ENCODE results near the gene NXPH4. TPM values are rescaled to one million over a fixed set of nuclear protein-coding genes. Genes with fewer than 3 reads are reported as not detected.

The NXPH4 gene
- 75.4 to 85.4 TPM (median 82.8 TPM) in 3 replicates for total RNA-seq
- long read RNA-seq, transcript NXPH4-201 (2 exons, 1,804 nt) = major isoform, 102 of 111 reads
- long read RNA-seq, partial matches to known transcripts = 6 of 111 reads
- long read RNA-seq, other reads (novel, unspliced or antisense) = 3 of 111 reads

DNA sequence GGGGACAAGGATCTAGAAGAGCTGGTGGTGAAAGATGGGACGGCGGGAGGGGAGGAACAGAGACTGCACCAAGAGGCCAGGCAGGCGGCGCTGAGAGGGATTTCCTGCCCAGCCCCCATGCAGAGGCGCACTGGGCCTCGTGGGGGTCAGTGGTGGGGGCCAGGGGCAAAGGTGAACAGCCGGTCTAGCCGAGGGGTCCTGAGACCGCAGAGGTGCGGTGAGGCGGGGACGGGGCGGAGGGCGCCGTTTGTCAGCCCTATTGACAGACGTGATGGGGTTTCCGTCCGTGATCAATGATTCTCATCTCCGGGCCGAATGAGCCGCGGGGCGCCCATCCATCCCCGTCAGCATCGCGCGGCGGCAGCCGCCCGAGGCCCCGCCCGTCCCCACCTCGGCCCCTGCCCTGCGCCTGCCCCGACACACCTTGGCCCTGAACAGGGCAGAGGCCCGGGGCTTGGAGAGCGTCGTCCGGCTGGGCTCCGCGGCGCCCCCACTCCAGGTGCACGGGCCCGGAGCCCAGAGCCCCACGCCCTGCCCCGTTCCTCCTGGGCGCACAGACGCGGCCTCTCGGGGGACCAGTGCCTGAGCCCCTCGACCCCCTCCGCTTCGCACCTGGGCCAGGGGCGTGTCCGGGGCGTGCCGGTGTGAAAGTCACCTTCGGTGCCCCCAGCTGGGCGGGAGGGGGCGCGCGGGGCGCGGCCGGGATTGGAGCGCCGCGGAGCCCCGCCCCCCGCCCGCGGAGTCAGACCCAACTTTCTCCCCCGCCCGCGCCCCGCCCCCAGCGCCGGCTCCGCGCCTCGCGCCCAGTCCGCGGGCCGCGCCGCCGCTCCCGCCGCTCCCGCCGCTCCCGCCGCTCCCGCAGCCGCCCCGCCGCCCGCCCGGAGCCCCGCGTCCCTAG, at the start of gene NXPH4:
Gene NXPH4, plus strand, starts transcription at position 781 of the 898 bp plus-strand sequence. CDS start 176 bp downstream, outside the sequence.
- no peaks in the 10 kb centered on the region for H3K9me3 Mint-ChIP-seq (ENCODE audit: low read depth)
- no peaks in the 10 kb centered on the region for H3K36me3 Mint-ChIP-seq (ENCODE audit: low read depth)
- peak within 1 kb of the TSS; percentile 89 for H3K4me3 Mint-ChIP-seq (ENCODE audit: unreplicated experiment)
- H3K4me1 Mint-ChIP-seq (ENCODE audit: low read depth) = peaks cover 83% of the 10 kb centered on the region
- no peak for DNase-seq (ENCODE audit: low spot score)
- peak within 1 kb of the TSS; percentile 60 for H3K27ac Mint-ChIP-seq (ENCODE audit: unreplicated experiment)
- no peaks in the 10 kb centered on the region for H3K27me3 Mint-ChIP-seq (ENCODE audit: low read depth)
- TF ChIP-seq, protein P1, sequence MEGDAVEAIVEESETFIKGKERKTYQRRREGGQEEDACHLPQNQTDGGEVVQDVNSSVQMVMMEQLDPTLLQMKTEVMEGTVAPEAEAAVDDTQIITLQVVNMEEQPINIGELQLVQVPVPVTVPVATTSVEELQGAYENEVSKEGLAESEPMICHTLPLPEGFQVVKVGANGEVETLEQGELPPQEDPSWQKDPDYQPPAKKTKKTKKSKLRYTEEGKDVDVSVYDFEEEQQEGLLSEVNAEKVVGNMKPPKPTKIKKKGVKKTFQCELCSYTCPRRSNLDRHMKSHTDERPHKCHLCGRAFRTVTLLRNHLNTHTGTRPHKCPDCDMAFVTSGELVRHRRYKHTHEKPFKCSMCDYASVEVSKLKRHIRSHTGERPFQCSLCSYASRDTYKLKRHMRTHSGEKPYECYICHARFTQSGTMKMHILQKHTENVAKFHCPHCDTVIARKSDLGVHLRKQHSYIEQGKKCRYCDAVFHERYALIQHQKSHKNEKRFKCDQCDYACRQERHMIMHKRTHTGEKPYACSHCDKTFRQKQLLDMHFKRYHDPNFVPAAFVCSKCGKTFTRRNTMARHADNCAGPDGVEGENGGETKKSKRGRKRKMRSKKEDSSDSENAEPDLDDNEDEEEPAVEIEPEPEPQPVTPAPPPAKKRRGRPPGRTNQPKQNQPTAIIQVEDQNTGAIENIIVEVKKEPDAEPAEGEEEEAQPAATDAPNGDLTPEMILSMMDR (IDR thresholded peaks at IDR 0.05) = peak; percentile 41

DNA sequence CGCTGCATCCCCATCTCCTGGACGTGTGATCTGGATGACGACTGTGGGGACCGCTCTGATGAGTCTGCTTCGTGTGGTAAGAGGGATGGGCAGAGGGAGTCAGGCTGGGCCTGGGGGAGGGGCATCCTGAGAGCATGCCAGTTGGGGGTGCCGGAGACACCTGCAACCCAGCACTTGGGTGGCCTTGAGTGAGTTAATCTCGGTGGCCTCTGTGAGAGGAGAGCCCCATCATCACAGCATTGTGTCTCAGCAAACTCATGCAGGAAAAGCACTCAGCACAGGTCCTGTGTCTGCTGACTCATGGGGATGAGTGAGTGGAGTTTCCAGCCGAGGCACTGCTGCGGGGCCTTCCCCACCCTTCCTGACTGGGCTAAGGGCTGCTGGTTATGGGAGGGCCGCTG, 49.6 kb upstream of the NXPH4 start:
- Mint-ChIP-seq H3K36me3 (ENCODE audit: low read depth) (peaks cover 64% of the 10 kb centered on the region), H3K27ac (ENCODE audit: unreplicated experiment) (peak overlapping the region; percentile 74), H3K4me3 (ENCODE audit: unreplicated experiment) (no peak overlapping the region), H3K4me1 (ENCODE audit: low read depth) (peaks cover 28% of the 10 kb centered on the region), H3K9me3 (ENCODE audit: low read depth) (no peaks in the 10 kb centered on the region), H3K27me3 (ENCODE audit: low read depth) (no peaks in the 10 kb centered on the region)
- DNase-seq (ENCODE audit: low spot score) = no peak
- TF ChIP-seq, protein P1 (IDR thresholded peaks at IDR 0.05) = no peak

DNA sequence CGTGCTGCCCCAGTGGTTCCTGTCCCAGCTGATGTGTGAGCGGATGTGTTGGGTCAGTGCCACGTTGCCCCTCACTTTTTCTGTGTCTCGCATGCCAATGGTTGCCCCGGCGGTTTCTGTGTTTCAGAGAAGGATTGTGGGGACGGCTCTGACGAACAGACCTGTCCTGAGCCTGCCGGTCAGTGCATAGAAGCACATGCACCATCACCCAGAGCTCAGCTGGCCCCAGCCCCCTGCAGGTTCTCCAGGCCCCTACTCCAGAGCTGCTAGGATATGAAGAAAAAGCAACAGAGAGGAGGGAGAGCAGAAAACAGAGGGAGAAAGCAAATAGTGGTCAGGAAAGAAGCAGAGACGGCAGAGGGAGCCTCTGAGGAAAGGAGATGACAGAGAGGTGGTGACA, 48.5 kb upstream of the NXPH4 start:
- H3K4me1 Mint-ChIP-seq (ENCODE audit: low read depth) = peaks cover 28% of the 10 kb centered on the region
- no peak for DNase-seq (ENCODE audit: low spot score)
- H3K27ac Mint-ChIP-seq (ENCODE audit: unreplicated experiment) = peak overlapping the region; percentile 41
- H3K27me3 Mint-ChIP-seq (ENCODE audit: low read depth) = no peaks in the 10 kb centered on the region
- H3K36me3 Mint-ChIP-seq (ENCODE audit: low read depth) = peaks cover 64% of the 10 kb centered on the region
- H3K9me3 Mint-ChIP-seq (ENCODE audit: low read depth) = no peaks in the 10 kb centered on the region
- TF ChIP-seq, protein P1 (IDR thresholded peaks at IDR 0.05) = no peak
- no peak overlapping the region for H3K4me3 Mint-ChIP-seq (ENCODE audit: unreplicated experiment)

DNA sequence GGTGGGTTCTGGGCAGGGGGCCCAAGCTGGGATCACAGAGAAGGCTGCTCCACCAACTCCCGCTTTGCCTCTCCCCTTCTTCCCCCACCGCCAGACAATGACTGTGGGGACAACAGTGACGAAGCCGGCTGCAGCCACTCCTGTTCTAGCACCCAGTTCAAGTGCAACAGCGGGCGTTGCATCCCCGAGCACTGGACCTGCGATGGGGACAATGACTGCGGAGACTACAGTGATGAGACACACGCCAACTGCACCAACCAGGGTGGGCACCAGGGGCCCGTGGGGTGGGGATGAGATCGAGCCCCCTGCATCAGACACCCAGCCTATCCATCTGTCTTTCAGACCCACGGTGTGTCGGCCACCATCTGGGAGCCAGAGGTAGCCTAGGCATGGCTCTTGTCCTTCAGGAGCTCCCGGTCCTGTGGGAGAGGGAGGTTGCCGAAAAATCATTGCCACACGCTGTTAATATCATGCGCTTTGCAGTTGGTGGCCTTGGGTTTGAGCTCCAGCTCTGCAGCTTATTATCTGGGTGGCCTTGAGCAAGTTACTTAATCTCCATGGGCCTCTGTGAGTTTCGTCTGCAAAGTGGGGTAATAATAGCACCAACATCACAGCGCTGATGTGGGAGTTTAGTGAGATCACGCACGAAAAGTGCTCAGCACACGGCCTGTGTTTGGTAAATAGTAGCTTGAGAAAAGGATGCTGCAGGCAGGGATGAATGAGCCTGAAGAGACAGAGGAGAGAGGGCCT, 47.4 kb upstream of the NXPH4 start:
- no peak overlapping the region for H3K27ac Mint-ChIP-seq (ENCODE audit: unreplicated experiment)
- H3K36me3 Mint-ChIP-seq (ENCODE audit: low read depth) = peaks cover 68% of the 10 kb centered on the region
- H3K9me3 Mint-ChIP-seq (ENCODE audit: low read depth) = no peaks in the 10 kb centered on the region

More for the DNA sequence above, 47.4 kb upstream of the NXPH4 start:
- TF ChIP-seq, protein P1 (IDR thresholded peaks at IDR 0.05) = no peak
- no peak overlapping the region for H3K4me3 Mint-ChIP-seq (ENCODE audit: unreplicated experiment)
- H3K4me1 Mint-ChIP-seq (ENCODE audit: low read depth) = peaks cover 28% of the 10 kb centered on the region
- DNase-seq (ENCODE audit: low spot score) = no peak
- no peaks in the 10 kb centered on the region for H3K27me3 Mint-ChIP-seq (ENCODE audit: low read depth)
